Measurements from ENCODE around the gene NMNAT3.

The NMNAT3 gene

GRCh38 chr3:139521144-139521543 is 156.6 kb downstream of the NMNAT3 start:
- DNase-seq (ENCODE audit: low spot score): no peak

GRCh38 chr3:139519998-139520737 is 157.6 kb downstream of the NMNAT3 start:
- peak; percentile 72 for DNase-seq (ENCODE audit: low spot score)

DNA sequence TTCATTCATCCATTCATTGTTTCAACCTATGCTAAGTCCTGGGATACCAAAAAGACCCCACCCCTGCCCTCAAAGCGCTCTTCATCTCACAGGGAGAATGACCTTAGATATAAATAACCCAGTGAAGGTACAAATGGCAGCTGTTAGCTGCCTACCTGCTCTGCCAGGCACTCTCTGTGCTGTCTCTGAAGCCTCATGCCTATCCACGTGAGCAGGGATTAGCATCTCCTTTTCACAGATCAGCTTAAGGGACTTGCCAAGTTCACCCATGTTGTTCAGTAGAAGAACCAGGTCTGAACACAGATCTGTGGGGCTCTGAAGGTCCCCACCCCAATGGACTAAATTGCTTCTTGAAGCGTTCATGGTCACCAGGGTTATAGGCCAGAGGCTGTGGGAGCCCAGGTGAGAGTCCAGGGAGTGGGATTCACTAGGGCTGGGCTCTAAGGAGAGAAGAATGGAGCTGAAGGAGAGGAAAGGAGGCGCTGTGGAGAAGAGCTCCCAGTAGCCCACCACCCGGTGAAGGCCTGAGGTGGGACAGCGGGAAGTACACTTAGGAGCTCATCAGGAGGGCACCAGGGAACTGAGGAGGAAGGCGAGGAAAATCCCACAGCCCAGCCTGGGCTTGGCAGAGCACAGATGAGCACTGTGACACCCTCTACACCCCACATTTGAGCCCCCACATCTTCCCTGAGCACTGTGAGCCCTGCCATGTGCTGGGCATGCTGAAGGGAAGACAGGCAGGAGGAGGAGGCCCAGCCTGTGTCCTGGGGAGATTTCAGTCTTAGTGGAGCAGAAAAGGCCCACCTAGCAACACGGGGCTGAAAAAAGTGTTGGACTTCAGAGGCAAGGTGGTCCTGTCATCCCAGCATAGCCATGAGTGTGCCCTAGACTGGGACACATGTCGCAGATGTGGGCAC is 158.6 kb downstream of the NMNAT3 start:
- no peak for DNase-seq (ENCODE audit: low spot score)

DNA sequence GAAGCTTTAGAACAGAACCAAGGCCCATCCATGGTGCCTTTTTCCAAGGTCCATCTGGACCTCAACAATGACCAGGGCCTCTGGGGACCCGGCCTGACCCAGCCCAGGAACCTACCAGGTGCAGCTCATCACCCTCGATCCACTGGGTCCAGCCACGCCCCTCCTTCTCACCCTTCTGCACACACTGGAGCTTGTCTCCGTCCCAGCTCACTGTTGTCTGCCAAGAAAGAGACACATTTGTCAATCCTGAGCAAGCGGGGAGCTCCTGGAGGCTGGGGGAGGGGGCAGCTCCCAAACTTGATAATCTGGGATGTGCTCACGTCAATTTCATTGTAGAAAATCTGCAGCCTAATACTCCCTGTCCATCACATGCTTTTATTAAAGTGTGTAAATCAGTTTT is 159.5 kb downstream of the NMNAT3 start:
- no peak for DNase-seq (ENCODE audit: low spot score)

- no peak for DNase-seq (ENCODE audit: low spot score)
These were observed 160.3 kb downstream of the NMNAT3 start for GRCh38 chr3:139517321-139518065.

GRCh38 chr3:139514741-139515140 is 163.0 kb downstream of the NMNAT3 start:
- no peak for DNase-seq (ENCODE audit: low spot score)

Measured in iPS-NIHi11 (cell line).